Urothelium cell line (cell line): ENCODE measurements around the gene CTNND2.
A peak's percentile ranks its signal among the peaks of the same experiment; 100 is the strongest.

Source experiments
- DNase-seq: peaks from one replicate; pipeline ENCODE4 v3.0.0; 2011; ENCODE audit warnings: low spot score, mixed read lengths
- FAIRE-seq: peaks from 2 replicates; lab custom pipeline; 2011; peaks lifted over from hg19 to GRCh38; lab: Jason Lieb, UNC

CTNND2 gene

DNA sequence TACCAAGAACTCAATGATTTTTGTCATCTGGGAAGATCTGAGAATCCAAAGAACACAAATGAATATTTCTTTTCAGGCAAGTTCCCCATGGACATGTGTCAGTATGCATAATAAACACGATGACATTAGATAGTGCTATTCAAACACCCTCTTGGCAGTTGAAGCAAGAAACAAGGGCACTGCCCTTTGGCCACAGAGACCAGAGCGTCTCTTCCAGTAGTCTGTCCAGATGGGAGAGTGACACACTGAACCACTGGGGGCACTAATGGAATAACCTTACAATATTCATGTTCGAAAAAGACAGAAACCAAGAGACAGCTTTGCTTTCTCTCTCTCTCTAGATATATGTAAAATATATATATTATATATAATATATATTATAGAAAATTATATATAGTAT lies 301.9 kb downstream of the CTNND2 start:
- DNase-seq (no peak), FAIRE-seq (no peak)

DNA sequence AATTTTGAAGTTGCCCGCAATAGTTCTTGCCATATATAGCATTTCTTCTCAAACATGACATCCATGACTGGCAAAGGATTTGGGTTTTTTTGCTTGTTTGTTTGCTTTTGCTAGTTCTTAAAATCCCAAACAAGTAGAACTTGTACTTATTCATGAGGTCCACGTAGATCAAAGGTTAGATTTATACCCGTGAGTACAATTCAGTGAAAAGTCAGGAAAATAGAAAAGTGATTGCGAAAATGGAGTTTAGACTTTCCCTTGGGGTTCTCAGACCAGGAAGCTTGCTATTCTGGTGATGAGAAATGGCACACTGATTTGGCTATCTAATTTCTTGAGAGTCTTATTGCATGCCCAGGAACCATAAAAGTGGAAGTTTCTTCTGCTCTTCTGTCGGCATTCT lies 304.7 kb downstream of the CTNND2 start:
- no peak for DNase-seq
- FAIRE-seq, result no peak

DNA sequence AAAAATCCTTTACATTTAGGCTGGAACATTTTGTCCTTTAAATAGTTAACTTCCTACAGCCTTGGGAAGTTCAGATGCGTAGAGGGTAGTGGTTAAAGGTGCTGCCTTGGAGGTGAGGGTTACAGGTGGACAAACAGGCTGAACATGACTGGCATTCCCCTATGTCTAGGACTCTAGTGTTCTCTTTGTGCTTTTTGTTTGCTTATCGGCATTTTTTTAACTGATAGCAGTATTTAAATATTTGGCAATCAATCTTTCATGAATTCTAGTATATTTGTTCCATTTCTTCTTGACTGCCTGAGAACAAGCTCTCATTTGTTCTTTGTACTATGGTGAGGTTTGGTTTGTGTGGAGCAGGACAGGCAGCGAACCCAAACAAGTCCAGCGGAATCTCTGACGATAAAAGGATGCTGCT lies 307.6 kb downstream of the CTNND2 start:
- no peak for FAIRE-seq
- DNase-seq, result no peak

- DNase-seq (no peak), FAIRE-seq (no peak)
Measured at GRCh38 chr5:11596185-11596584, 308.1 kb downstream of the CTNND2 start.

DNA sequence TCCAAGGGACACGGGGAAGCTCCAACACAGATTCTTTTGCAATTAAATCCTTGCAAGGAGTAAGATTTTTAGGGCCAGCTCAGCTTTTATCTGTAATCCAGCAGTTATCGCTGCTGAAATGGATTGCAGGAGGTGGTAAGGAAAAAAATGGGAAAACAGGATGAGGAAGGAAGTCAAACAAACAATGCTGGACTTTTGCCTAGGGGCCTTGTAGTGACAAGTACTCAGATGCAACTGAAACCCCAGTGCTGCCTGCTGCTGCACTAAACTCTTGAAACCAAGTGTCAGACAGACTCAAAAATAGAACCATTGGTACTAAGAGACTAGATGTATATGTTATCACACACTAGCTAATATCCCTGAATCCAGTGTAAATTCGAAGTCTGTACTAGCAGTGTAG lies 309.2 kb downstream of the CTNND2 start:
- DNase-seq (no peak), FAIRE-seq (no peak)

GRCh38 chr5:11594021-11594420 lies 310.2 kb downstream of the CTNND2 start:
- FAIRE-seq (no peak), DNase-seq (no peak)

- FAIRE-seq (peak; percentile 74), DNase-seq (no peak)
Measured at GRCh38 chr5:11590475-11590874, 313.8 kb downstream of the CTNND2 start.

DNA sequence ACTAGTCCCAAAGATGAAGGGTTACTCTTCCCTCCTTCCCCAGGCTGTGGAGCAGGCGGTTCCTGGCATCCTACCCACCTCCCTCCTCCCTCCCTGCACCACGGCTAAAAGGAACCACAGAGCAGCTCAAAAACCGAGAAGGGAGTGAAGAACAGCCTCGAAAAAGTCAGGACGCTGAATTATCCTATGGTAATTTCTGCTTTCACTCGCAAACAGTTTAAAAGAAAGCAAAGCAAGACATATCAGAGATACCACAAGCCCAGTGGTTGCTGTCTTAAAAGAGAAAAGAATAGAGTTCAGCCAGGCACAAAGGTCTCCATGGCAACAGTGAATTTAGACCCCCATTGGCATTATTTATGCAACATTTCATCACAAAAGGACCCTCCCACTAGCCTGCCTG lies 315.4 kb downstream of the CTNND2 start:
- FAIRE-seq (no peak), DNase-seq (no peak)

- FAIRE-seq (peak; percentile 76), DNase-seq (peak; percentile 24)
Measured at GRCh38 chr5:11584017-11584416, 320.2 kb downstream of the CTNND2 start.

DNA sequence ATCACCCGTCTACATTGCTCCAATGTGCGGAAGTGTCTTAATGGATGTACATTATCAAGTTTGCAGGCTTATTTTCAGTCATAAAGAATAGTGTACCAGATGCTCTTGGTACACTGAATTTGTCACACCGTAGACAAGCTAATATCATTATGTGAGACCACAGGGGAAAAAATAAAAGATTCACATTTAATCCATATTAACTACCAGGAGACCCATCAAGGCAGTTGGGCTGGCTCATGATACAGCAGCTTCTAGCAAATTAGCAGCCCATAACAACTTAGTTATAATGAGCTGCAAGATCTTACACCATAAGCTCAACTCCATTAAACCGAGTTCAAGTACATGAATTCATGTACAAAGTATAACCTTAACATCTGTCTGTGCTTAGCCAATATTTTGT lies 324.9 kb downstream of the CTNND2 start:
- DNase-seq (no peak), FAIRE-seq (no peak)

GRCh38 chr5:11574787-11575186 lies 329.5 kb downstream of the CTNND2 start:
- no peak for DNase-seq
- FAIRE-seq, result no peak

- DNase-seq (no peak), FAIRE-seq (peak; percentile 90)
Measured at GRCh38 chr5:11573140-11573992, 330.9 kb downstream of the CTNND2 start.

GRCh38 chr5:11564706-11565105 lies 339.5 kb downstream of the CTNND2 start:
- FAIRE-seq (no peak), DNase-seq (no peak)

GRCh38 chr5:11563822-11564221 lies 340.4 kb downstream of the CTNND2 start:
- FAIRE-seq, result no peak
- no peak for DNase-seq

DNA sequence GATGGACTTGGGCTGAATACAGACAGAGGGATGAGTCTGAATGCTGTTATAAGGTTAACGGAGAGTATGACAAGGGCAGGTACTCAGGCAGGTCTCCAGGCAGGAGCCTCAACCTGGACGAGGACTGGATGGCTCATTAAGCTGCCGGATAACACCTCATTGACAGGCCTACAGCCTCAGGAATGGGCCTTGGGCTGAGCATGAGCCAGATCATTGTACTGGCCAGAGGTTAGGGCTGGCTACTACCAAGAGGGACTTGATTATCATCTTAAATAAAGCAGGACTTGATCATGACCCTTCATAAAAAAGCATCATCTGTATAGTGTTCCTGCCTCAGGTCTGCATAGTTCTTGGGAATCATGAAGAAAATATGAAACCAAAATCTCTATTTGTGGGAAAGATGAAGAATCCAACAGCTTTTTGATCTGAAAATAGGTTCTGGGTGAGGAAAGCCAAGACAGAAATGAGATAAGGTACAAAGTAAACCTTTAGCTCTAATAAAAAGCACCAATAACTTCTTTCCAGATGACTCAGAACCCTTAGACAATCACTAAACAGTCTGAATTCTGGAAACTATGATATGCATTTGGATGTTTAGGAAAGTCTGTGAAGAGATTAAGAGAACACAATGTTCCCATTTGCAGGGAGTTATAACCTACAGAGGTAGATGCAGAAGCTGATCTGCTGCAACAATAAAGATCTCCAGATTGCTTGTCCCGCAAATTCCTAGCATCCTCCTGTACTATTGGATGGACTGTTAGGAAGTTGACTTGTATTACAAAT lies 343.1 kb downstream of the CTNND2 start:
- FAIRE-seq (no peak), DNase-seq (no peak)

- no peak for DNase-seq
Measured at GRCh38 chr5:11557063-11557462, 347.2 kb downstream of the CTNND2 start.

DNA sequence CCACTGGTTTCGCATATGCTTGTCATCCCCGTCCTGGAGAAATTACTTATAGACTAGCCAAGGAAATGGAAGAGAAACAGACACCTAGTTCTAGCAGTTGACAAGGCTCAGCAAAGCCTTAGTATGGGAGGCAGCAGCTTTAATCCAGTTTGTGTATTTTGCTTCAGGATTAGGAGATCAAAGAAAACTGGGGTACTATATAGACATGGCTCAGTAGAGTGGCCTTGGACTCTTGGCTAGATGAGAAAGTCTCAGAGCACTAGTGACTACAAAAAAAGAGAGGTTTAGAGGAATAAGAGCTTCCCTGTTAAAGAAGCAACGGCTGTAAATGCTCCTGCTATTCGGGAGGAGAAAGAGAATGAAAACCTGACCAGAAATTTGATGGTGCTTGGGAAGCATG lies 349.1 kb downstream of the CTNND2 start:
- FAIRE-seq, result no peak
- no peak for DNase-seq

More at GRCh38 chr5:11557063-11557462, 347.2 kb downstream of the CTNND2 start:
- FAIRE-seq, result no peak

DNA sequence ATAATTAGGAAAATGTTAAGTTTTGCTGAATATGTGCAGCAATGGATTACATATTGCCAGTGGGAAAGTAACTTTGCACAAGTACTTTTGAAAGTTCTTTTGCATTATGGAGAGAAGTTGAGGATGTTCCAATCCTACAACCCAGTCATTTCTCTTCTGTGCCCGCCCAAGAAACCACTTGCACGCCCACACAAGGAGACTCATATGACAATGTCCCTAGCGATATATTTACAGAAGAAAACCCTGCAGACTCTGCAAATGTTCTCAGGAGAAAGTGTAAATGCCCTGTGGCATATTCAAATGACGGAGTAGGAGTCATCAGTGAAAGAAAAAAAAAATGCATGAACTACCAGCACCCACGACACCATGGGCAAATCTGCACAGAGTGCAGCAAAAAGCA lies 356.5 kb downstream of the CTNND2 start:
- FAIRE-seq (no peak), DNase-seq (no peak)

GRCh38 chr5:11547140-11547539 lies 357.1 kb downstream of the CTNND2 start:
- FAIRE-seq (no peak), DNase-seq (no peak)

DNA sequence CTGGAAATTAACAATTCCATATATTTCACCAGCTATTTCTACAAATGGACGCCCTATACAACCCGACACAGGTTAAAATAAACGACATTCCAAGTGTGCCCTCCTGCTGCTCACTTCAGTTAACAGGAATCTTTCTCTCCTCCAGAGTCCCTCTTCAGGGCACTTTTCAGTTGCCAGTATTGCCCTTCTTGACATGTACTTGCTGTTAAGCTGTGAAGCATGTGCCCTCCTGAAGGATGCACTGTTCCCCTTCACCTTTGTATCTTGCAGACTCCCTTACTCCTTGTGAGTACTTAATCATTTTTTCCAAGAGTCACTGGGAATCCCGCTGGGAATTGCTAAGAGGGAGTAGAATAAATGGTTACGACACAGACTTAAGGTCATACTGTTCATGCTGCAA lies 364.1 kb downstream of the CTNND2 start:
- no peak for FAIRE-seq

DNA sequence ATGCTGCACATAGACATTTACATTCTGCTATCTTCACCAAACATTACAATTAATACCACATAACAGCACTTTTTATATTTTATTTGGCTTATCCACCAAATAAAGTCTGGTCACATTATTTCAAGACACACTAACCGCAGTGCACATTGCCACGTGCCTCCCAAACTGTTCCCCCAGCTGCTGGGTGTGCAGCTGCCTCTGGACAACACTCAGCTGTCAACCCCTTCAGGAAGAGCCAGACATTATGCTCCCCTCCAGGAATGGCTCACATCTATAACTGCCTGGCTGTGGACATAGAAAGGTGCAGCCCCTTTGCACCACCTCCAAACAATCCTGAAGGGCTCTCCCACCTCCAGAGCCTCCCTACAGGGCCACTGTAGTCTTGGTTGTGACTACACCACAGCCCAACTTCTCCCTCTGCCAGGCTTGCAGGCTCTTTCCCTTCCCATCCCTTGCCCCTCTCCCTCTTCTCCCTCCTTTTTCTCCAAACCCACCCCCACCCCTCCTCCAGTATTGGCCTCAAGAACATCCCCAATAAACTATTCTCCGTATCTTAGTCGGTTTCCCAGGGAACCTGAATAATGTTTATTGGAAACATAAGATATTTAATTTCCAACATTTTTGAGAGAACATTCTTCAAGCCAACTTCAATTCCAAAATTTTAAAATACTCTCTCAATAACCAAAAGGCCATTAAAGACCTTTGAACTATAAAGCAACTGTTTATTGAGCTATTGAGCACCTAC lies 372.3 kb downstream of the CTNND2 start:
- no peak for FAIRE-seq
- DNase-seq, result no peak

More for the DNA sequence above, 364.1 kb downstream of the CTNND2 start:
- DNase-seq, result no peak
